Tibial nerve (tissue), 4 donors: ENCODE results near the gene LOXHD1. TPM values are rescaled to one million over a fixed set of nuclear protein-coding genes. Genes with fewer than 3 reads are reported as not detected.

Experiments
- DNase-seq, 2 donors: peaks; one replicate each; pipeline ENCODE4 v3.0.0-alpha.2; 2019; ENCODE audit warnings: low spot score in 2 of 2
- H3K27ac ChIP-seq, 4 donors: fragments of 200-600 bp; sonication (generic) in 3 of 4; one replicate each; pipeline ENCODE4 v1.5.1; 2017 to 2019; ENCODE audit warnings: mild to moderate bottlenecking in 1 of 4
- H3K27me3 ChIP-seq, 2 donors: fragments of 200-600 bp; sonication (generic) in 1 of 2; one replicate each; pipeline versions ENCODE4 v1.5.1 to v1.6.0; 2017 to 2019
- H3K36me3 ChIP-seq, 3 donors: fragments of 200-600 bp; sonication (generic); one replicate each; pipeline ENCODE4 v1.5.1; 2018 to 2019
- H3K4me1 ChIP-seq, 4 donors: fragments of 200-600 bp; sonication (generic) in 3 of 4; one replicate each; pipeline ENCODE4 v1.5.1; 2017 to 2019
- H3K4me3 ChIP-seq, 4 donors: fragments of 200-600 bp; sonication (generic) in 3 of 4; one replicate each; pipeline ENCODE4 v1.5.1; 2017 to 2019; ENCODE audit warnings: mild to moderate bottlenecking in 1 of 4, moderate library complexity in 1 of 4
- H3K9me3 ChIP-seq, 4 donors: fragments of 200-600 bp; sonication (generic) in 3 of 4; one replicate each; pipeline ENCODE4 v1.5.1; 2017 to 2019
- EP300 ChIP-seq, 2 donors: sonication (generic); formaldehyde crosslinking; IDR thresholded peaks; one replicate each; pipeline ENCODE4 v1.6.1; 2017; ENCODE audit warnings: antibody characterized with exemption in 2 of 2, mild to moderate bottlenecking in 1 of 2
- POLR2A ChIP-seq, 2 donors: fragments of 450-650 bp; IDR thresholded peaks; one replicate each; pipeline ENCODE4 v1.6.1; 2017; ENCODE audit warnings: antibody characterized with exemption in 2 of 2, mild to moderate bottlenecking in 2 of 2, moderate library complexity in 2 of 2
- WGBS, 2 donors: methylation state at CpG; one replicate each; pipeline ENCODE4 v1.1.5; 2018; 5-methylcytosine and 5-hydroxymethylcytosine counted together
- total RNA-seq, 4 donors: library from RNA; depleted of rRNA; stranded (reverse); fragments of >200 nt; gene quantifications; one replicate each; pipeline ENCODE4 v1.1.0, GENCODE V29; 2016
- TF ChIP-seq, protein P1 (sequence below), 5 experiments: fragments of 200-600 bp in 3 of 5; fragments of 450-650 bp in 2 of 5; sonication (generic) in 3 of 5; IDR thresholded peaks; one replicate each; pipeline ENCODE4 v1.5.1; 2016 to 2019; ENCODE audit warnings: antibody characterized with exemption in 5 of 5, mild to moderate bottlenecking in 3 of 5, moderate library complexity in 2 of 5

LOXHD1 gene
- total RNA-seq, 4 donors from 2014 or later, result under 0.01 to 0.44 (median 0.21) TPM; not detected in 1

DNA sequence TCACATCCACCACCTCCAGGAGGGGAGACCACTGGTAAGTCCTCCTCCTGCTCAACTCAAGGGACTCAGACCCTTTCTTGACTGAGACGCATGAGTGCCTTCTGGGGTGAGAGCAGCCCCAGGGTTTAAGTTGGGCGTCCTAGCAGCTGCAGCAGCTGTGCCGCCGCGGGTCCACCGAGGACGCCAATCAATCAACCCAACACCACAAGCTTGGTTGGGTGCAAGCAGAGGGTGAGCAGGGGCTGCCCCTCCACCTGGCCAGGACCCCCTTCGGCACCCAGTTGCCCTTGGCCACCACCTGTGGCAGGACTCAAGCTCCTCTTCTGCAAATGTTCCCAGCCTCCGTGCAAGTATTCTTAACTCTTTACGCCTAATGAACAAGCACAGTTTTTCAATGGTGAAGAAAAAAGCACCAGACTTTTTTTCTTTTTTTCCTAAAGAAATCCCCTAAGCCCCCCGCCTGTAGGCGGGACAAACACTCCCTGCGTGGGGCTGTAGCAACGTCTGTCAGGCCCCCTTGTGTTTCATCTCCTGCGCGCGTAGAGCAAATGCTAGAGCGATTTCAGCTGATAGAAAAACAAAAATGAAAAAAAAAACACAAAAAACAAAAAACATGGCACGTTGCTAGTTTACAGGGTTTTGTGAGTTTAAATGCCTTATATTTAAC lies 197.1 kb downstream of the LOXHD1 start:
- no peak for DNase-seq
- TF ChIP-seq POLR2A (IDR thresholded peaks at IDR 0.05), result no peak
- TF ChIP-seq EP300 (IDR thresholded peaks at IDR 0.05), result no peak
- no peaks in the 10 kb centered on the region for H3K27me3 ChIP-seq
- no peaks in the 10 kb centered on the region for H3K4me1 ChIP-seq
- H3K27ac ChIP-seq, result no peak overlapping the region
- no peak overlapping the region for H3K4me3 ChIP-seq
- peaks cover 0 to 5% (median 0%) of the 10 kb centered on the region in 3 donors for H3K36me3 ChIP-seq
- no peaks in the 10 kb centered on the region for H3K9me3 ChIP-seq
- 81 to 86% methylated on average over 12 to 13 of the region's 19 CpGs for WGBS, 2 donors

DNA sequence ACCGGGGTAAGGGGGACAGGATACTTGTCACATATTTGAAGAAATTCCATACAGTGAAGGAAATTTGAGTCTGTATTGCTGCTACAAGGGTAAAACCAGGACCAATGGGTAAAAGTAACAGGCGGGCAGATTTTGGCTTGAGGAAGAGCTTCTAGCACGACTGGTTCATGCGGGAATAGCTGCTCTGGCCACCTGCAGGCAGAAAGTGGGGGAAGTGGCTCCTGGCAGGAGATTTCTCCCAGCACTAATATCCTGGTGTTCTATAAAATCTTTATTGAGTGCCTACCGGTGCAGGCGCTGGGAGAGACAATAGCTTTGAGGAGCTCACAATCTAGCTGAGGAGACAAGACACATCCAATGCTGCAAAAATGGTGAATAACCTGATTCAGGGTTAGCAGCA lies 198.5 kb downstream of the LOXHD1 start:
- TF ChIP-seq, protein P1, sequence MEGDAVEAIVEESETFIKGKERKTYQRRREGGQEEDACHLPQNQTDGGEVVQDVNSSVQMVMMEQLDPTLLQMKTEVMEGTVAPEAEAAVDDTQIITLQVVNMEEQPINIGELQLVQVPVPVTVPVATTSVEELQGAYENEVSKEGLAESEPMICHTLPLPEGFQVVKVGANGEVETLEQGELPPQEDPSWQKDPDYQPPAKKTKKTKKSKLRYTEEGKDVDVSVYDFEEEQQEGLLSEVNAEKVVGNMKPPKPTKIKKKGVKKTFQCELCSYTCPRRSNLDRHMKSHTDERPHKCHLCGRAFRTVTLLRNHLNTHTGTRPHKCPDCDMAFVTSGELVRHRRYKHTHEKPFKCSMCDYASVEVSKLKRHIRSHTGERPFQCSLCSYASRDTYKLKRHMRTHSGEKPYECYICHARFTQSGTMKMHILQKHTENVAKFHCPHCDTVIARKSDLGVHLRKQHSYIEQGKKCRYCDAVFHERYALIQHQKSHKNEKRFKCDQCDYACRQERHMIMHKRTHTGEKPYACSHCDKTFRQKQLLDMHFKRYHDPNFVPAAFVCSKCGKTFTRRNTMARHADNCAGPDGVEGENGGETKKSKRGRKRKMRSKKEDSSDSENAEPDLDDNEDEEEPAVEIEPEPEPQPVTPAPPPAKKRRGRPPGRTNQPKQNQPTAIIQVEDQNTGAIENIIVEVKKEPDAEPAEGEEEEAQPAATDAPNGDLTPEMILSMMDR (IDR thresholded peaks at IDR 0.05), result no peak
- Histone ChIP-seq H3K4me1 (no peaks in the 10 kb centered on the region), H3K4me3 (no peak overlapping the region), H3K27ac (no peak overlapping the region), H3K9me3 (no peaks in the 10 kb centered on the region), H3K36me3 (peaks cover 0 to 5% (median 0%) of the 10 kb centered on the region in 3 donors), H3K27me3 (no peaks in the 10 kb centered on the region)
- WGBS, 2 donors, result 75 to 76% methylated on average over 6 of the region's 6 CpGs
- no peak for DNase-seq

DNA sequence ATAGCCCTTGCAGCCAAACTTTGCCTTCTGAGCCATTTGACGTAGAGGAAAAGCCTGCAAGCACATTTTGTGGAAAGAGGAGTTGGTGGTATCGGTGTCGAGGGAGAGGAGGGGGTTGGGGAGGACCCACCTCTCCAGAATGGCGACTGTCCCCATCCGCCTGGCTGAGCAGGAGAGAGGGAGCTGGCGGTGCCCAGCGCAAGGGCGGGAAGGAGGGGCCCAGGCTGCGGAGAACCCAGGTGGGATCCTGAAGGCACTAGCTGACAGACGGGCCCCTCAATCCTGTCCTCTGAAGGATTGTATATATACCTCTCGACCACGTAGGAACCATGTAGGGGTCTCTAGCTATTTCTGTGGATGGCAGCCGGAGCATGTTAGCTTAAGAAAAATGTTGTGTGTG lies 200.3 kb downstream of the LOXHD1 start:
- no peak overlapping the region for H3K4me3 ChIP-seq
- 94 to 99% methylated on average over 12 to 13 of the region's 13 CpGs for WGBS, 2 donors
- no peak for DNase-seq

DNA sequence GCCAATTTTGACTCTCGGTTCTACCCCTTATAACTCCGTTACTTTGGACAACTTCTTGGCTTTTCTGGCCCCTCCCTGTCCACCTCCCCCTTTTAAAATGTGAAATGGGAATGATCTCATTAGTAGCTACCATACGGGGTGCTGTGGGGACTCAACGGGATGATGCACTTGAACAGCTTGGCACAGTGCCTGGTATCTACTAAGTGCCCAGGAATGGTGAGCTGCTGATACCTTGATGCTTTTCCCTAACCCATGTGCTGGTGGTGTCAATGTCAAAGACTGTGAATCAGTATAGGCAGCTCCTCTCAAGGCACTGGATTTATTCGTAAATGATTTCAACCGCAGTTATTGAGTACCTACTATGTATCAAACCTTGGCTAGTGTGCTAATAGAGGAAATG lies 204.2 kb downstream of the LOXHD1 start:
- Histone ChIP-seq H3K36me3 (peaks cover 0 to 17% (median 0%) of the 10 kb centered on the region in 3 donors), H3K27me3 (no peaks in the 10 kb centered on the region), H3K27ac (no peak overlapping the region), H3K9me3 (peaks cover 0 to 23% (median 0%) of the 10 kb centered on the region in 4 donors), H3K4me3 (no peak overlapping the region), H3K4me1 (no peaks in the 10 kb centered on the region)
- 89 to 93% methylated on average over 6 of the region's 6 CpGs for WGBS, 2 donors
- TF ChIP-seq, protein P1 (IDR thresholded peaks at IDR 0.05), result no peak
- TF ChIP-seq EP300 (IDR thresholded peaks at IDR 0.05), result no peak
- no peak for TF ChIP-seq POLR2A (IDR thresholded peaks at IDR 0.05)
- DNase-seq, result no peak

More for the DNA sequence above, 200.3 kb downstream of the LOXHD1 start:
- Histone ChIP-seq H3K36me3 (peaks cover 0 to 5% (median 0%) of the 10 kb centered on the region in 3 donors), H3K4me1 (no peaks in the 10 kb centered on the region), H3K9me3 (peaks cover 0 to 5% (median 0%) of the 10 kb centered on the region in 4 donors), H3K27ac (no peak overlapping the region), H3K27me3 (no peaks in the 10 kb centered on the region)
- TF ChIP-seq POLR2A (IDR thresholded peaks at IDR 0.05) (no peak), EP300 (IDR thresholded peaks at IDR 0.05) (no peak)
- TF ChIP-seq, protein P1 (IDR thresholded peaks at IDR 0.05), result no peak

DNA sequence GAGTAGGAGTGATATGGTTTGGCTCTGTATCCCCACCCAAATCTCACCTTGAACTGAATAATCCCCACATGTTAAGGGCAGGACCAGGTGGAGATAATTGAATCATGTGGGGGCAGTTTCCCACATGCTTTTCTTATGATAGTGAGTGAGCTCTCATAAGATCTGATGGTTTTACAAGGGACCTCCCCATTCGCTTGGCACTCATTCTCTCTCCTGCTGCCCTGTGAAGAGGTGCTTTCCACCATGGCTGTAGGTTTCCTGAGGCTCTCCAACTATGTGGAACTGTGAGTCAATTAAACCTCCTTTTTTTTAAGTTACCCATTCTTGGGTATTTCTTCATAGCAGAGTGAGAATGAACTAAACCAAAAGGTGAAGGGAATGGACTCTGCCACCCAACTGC lies 207.5 kb downstream of the LOXHD1 start:
- no peak overlapping the region for H3K4me3 ChIP-seq
- no peaks in the 10 kb centered on the region for H3K27me3 ChIP-seq
- peaks cover 0 to 12% (median 0%) of the 10 kb centered on the region in 3 donors for H3K36me3 ChIP-seq
- 0% methylated on average over 1 of the region's 1 CpG; no CpG with 5 or more reads in 1 of the 2 donors for WGBS, 2 donors
- H3K27ac ChIP-seq, result no peak overlapping the region
- peaks cover 0 to 31% (median 0%) of the 10 kb centered on the region in 4 donors for H3K9me3 ChIP-seq
- TF ChIP-seq EP300 (IDR thresholded peaks at IDR 0.05) (no peak), POLR2A (IDR thresholded peaks at IDR 0.05) (no peak)
- TF ChIP-seq, protein P1 (IDR thresholded peaks at IDR 0.05), result no peak
- no peak for DNase-seq
- no peaks in the 10 kb centered on the region for H3K4me1 ChIP-seq
